ENCODE measurements around the gene ATP2A1. TPM values are rescaled to one million over a fixed set of nuclear protein-coding genes. Genes with fewer than 3 reads are reported as not detected.

ATP2A1 gene
- total and polyA plus RNA-seq, 2 of the 13 experiments (the other 11 are each of a cell fraction or from before 2014, with no cell fraction given): 3.2 to 12.5 TPM

DNA sequence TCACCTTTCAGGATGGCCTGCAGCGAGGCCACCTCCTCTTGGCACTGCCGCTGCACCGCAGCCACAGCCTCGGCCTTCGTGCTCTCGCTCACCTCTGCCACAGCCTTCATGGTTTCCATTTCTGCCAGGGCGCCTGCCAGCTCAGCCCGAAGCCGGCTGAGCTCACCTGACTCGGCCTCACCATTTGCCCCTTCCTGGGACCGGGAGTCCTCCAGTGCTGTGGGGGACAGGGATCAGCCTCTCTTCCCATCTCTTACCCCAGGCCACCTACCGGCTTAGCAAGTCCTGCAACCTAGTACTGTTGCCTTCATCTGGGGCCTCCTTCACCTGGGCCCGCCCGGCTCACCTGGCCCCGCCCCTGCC lies 46.1 kb downstream of the ATP2A1 start (continued):
- TF ChIP-seq, protein P1, sequence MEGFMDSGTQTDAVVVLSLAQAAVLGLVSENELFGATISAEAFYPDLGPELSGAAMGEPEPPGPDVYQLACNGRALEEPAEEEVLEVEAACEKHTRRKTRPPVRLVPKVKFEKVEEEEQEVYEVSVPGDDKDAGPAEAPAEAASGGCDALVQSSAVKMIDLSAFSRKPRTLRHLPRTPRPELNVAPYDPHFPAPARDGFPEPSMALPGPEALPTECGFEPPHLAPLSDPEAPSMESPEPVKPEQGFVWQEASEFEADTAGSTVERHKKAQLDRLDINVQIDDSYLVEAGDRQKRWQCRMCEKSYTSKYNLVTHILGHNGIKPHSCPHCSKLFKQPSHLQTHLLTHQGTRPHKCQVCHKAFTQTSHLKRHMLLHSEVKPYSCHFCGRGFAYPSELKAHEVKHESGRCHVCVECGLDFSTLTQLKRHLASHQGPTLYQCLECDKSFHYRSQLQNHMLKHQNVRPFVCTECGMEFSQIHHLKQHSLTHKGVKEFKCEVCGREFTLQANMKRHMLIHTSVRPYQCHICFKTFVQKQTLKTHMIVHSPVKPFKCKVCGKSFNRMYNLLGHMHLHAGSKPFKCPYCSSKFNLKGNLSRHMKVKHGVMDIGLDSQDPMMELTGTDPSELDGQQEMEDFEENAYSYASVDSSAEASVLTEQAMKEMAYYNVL (CRISPR knock-in tag; IDR thresholded peaks at IDR 0.05; ENCODE audit: borderline replicate concordance): no peak
- TF ChIP-seq ZNF703 (CRISPR knock-in tag; IDR thresholded peaks at IDR 0.05; ENCODE audit: borderline replicate concordance) (no peak), HOXA3 (CRISPR knock-in tag; IDR thresholded peaks at IDR 0.05) (0 out of 2 replicates have a peak, but pooled peaks have one; percentile 13), ZNF773 (CRISPR knock-in tag; IDR thresholded peaks at IDR 0.05; ENCODE audit: borderline replicate concordance) (no peak), HOXA5 (CRISPR knock-in tag; IDR thresholded peaks at IDR 0.05) (no peak), TCF12 (IDR thresholded peaks at IDR 0.05) (no peak), TCF12 (CRISPR knock-in tag; IDR thresholded peaks at IDR 0.05) (0 out of 2 replicates have a peak, but pooled peaks have one; percentile 35), ZFAT (CRISPR knock-in tag; conservative IDR thresholded peaks at IDR 0.05) (no peak), HOXA9 (CRISPR knock-in tag; IDR thresholded peaks at IDR 0.05; ENCODE audit: borderline replicate concordance) (no peak), ZNF235 (CRISPR knock-in tag; IDR thresholded peaks at IDR 0.05; ENCODE audit: borderline replicate concordance) (peak; percentile 84; the same call in 1 of the 2 replicates), ZNF563 (CRISPR knock-in tag; IDR thresholded peaks at IDR 0.05) (no peak), MTA1 (CRISPR knock-in tag; IDR thresholded peaks at IDR 0.05; ENCODE audit: borderline replicate concordance) (no peak), ZNF619 (CRISPR knock-in tag; IDR thresholded peaks at IDR 0.05) (no peak), ZNF546 (CRISPR knock-in tag; conservative IDR thresholded peaks at IDR 0.05) (no peak), EZH2 (conservative IDR thresholded peaks at IDR 0.05; ENCODE audit: low read depth, low read length) (no peak), GLI4 (CRISPR knock-in tag; IDR thresholded peaks at IDR 0.05; ENCODE audit: borderline replicate concordance) (no peak), ZSCAN21 (CRISPR knock-in tag; IDR thresholded peaks at IDR 0.05; ENCODE audit: borderline replicate concordance) (peak; percentile 19; the same call in 1 of the 2 replicates)
- TF ChIP-seq, protein P2, sequence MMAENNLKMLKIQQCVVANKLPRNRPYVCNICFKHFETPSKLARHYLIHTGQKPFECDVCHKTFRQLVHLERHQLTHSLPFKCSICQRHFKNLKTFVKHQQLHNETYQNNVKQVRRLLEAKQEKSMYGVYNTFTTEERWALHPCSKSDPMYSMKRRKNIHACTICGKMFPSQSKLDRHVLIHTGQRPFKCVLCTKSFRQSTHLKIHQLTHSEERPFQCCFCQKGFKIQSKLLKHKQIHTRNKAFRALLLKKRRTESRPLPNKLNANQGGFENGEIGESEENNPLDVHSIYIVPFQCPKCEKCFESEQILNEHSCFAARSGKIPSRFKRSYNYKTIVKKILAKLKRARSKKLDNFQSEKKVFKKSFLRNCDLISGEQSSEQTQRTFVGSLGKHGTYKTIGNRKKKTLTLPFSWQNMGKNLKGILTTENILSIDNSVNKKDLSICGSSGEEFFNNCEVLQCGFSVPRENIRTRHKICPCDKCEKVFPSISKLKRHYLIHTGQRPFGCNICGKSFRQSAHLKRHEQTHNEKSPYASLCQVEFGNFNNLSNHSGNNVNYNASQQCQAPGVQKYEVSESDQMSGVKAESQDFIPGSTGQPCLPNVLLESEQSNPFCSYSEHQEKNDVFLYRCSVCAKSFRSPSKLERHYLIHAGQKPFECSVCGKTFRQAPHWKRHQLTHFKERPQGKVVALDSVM (CRISPR knock-in tag; IDR thresholded peaks at IDR 0.05): no peak
- TF ChIP-seq, protein P3, sequence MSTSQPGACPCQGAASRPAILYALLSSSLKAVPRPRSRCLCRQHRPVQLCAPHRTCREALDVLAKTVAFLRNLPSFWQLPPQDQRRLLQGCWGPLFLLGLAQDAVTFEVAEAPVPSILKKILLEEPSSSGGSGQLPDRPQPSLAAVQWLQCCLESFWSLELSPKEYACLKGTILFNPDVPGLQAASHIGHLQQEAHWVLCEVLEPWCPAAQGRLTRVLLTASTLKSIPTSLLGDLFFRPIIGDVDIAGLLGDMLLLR (CRISPR knock-in tag; IDR thresholded peaks at IDR 0.05): peak; percentile 69; the same call in 1 of the 2 replicates
- TF ChIP-seq, protein P4, sequence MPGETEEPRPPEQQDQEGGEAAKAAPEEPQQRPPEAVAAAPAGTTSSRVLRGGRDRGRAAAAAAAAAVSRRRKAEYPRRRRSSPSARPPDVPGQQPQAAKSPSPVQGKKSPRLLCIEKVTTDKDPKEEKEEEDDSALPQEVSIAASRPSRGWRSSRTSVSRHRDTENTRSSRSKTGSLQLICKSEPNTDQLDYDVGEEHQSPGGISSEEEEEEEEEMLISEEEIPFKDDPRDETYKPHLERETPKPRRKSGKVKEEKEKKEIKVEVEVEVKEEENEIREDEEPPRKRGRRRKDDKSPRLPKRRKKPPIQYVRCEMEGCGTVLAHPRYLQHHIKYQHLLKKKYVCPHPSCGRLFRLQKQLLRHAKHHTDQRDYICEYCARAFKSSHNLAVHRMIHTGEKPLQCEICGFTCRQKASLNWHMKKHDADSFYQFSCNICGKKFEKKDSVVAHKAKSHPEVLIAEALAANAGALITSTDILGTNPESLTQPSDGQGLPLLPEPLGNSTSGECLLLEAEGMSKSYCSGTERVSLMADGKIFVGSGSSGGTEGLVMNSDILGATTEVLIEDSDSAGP (CRISPR knock-in tag; IDR thresholded peaks at IDR 0.05; ENCODE audit: borderline replicate concordance): peak; percentile 28; the same call in 1 of the 2 replicates
- TF ChIP-seq, protein P5, sequence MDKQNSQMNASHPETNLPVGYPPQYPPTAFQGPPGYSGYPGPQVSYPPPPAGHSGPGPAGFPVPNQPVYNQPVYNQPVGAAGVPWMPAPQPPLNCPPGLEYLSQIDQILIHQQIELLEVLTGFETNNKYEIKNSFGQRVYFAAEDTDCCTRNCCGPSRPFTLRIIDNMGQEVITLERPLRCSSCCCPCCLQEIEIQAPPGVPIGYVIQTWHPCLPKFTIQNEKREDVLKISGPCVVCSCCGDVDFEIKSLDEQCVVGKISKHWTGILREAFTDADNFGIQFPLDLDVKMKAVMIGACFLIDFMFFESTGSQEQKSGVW (CRISPR knock-in tag; IDR thresholded peaks at IDR 0.05; ENCODE audit: borderline replicate concordance): no peak

All from HepG2 (cell line).